IPS DF 19.7 (cell line): ENCODE data around the gene GIPC3.

ENCODE experiments used
- DNase-seq: peaks from one replicate; pipeline ENCODE4 v3.0.0-alpha.2; 2013; ENCODE audit warnings: low read depth, low spot score

GIPC3 gene

GRCh38 chr19:3604987-3605343, 19.7 kb downstream of the GIPC3 start:
- DNase-seq = no peak

- no peak for DNase-seq
Measured at GRCh38 chr19:3605361-3605760, 20.1 kb downstream of the GIPC3 start.

- no peak for DNase-seq
Measured at GRCh38 chr19:3605770-3606169, 20.5 kb downstream of the GIPC3 start.

GRCh38 chr19:3606174-3606689, 21.0 kb downstream of the GIPC3 start:
- no peak for DNase-seq

- no peak for DNase-seq
Measured at GRCh38 chr19:3606690-3607289, 21.5 kb downstream of the GIPC3 start, which contains the start of gene TBXA2R. TBXA2R (minus strand) TSS chr19:3606875; CDS start chr19:3600634, 6,241 bp downstream.

- no peak for DNase-seq
Measured at GRCh38 chr19:3607303-3608078, 22.2 kb downstream of the GIPC3 start.

- no peak for DNase-seq
Measured at GRCh38 chr19:3608079-3608641, 22.9 kb downstream of the GIPC3 start.

GRCh38 chr19:3608750-3609322, 23.6 kb downstream of the GIPC3 start:
- DNase-seq = no peak

- no peak for DNase-seq
Measured at GRCh38 chr19:3609779-3610719, 24.8 kb downstream of the GIPC3 start.

- no peak for DNase-seq
Measured at GRCh38 chr19:3610745-3611717, 25.8 kb downstream of the GIPC3 start.

- no peak for DNase-seq
Measured at GRCh38 chr19:3611841-3612240, 26.6 kb downstream of the GIPC3 start.

- no peak for DNase-seq
Measured at GRCh38 chr19:3612330-3612729, 27.1 kb downstream of the GIPC3 start.

- no peak for DNase-seq
Measured at GRCh38 chr19:3612901-3613741, 27.8 kb downstream of the GIPC3 start.

- no peak for DNase-seq
Measured at GRCh38 chr19:3613818-3614661, 28.8 kb downstream of the GIPC3 start.

- no peak for DNase-seq
Measured at GRCh38 chr19:3614858-3615505, 29.7 kb downstream of the GIPC3 start.

- no peak for DNase-seq
Measured at GRCh38 chr19:3615524-3616135, 30.4 kb downstream of the GIPC3 start.

GRCh38 chr19:3617463-3617862, 32.2 kb downstream of the GIPC3 start:
- no peak for DNase-seq
